Keratinocyte (primary cell): ENCODE data around the gene VPS13C. TPM values are rescaled to one million over a fixed set of nuclear protein-coding genes. Genes with fewer than 3 reads are reported as not detected.

ENCODE experiments used
- DNase-seq: peaks from one replicate; pipeline ENCODE4 v3.0.0-alpha.2; 2011; ENCODE audit warnings: low read depth, missing footprints, low spot score
- FAIRE-seq: peaks from 2 replicates; lab custom pipeline; 2011; peaks lifted over from hg19 to GRCh38; lab: Jason Lieb, UNC
- H2AFZ ChIP-seq: 2 replicates; pipeline ENCODE4 v1.6.0; 2012; ENCODE audit warnings: low read length, control low read depth, inconsistent platforms; ENCODE audit not compliant: control insufficient read depth
- H3K27ac ChIP-seq: 2 replicates; pipeline ENCODE4 v1.5.1; 2011; ENCODE audit warnings: low read length; ENCODE audit not compliant: control insufficient read depth, insufficient read depth
- H3K27me3 ChIP-seq: 3 replicates; pipeline ENCODE4 v1.6.0; 2011; ENCODE audit warnings: low read length; ENCODE audit not compliant: control insufficient read depth, insufficient read depth; ENCODE audit errors: extremely low read depth
- H3K36me3 ChIP-seq, 2 experiments: 2 replicates in 1 of 2; 3 replicates in 1 of 2; pipeline ENCODE4 v1.5.1; 2011; ENCODE audit warnings: low read length in 2 of 2, mild to moderate bottlenecking in 1 of 2; ENCODE audit not compliant: control insufficient read depth in 2 of 2, insufficient read depth in 2 of 2; ENCODE audit errors: extremely low read depth in 1 of 2
- H3K4me1 ChIP-seq: 3 replicates; pipeline ENCODE4 v1.5.1; 2011; ENCODE audit warnings: low read length; ENCODE audit not compliant: control insufficient read depth, insufficient read depth; ENCODE audit errors: extremely low read depth
- H3K4me2 ChIP-seq: 3 replicates; pipeline ENCODE4 v1.6.0; 2011; ENCODE audit warnings: low read depth, low read length; ENCODE audit not compliant: control insufficient read depth, insufficient read depth; ENCODE audit errors: extremely low read depth
- H3K4me3 ChIP-seq, 3 experiments: fragments of 200-600 bp in 1 of 3; sonication (generic) in 1 of 3; 2 replicates in 2 of 3; 3 replicates in 1 of 3; pipeline ENCODE4 v1.5.1; 2011 to 2016; ENCODE audit warnings: low read length in 3 of 3, mild to moderate bottlenecking in 3 of 3, control low read depth in 2 of 3, inconsistent platforms in 1 of 3, low read depth in 1 of 3, mixed read lengths in 1 of 3, mixed run types in 1 of 3, moderate library complexity in 1 of 3; ENCODE audit not compliant: control insufficient read depth in 2 of 3, insufficient read depth in 2 of 3; ENCODE audit errors: extremely low read depth in 1 of 3
- H3K79me2 ChIP-seq: 2 replicates; pipeline ENCODE4 v1.6.0; 2012; ENCODE audit warnings: low read length; ENCODE audit not compliant: control insufficient read depth, insufficient read depth
- H3K9ac ChIP-seq: 3 replicates; pipeline ENCODE4 v1.6.0; 2011; ENCODE audit warnings: low read length; ENCODE audit not compliant: control insufficient read depth, insufficient read depth; ENCODE audit errors: extremely low read depth
- H3K9me1 ChIP-seq: 3 replicates; pipeline ENCODE4 v1.6.0; 2011; ENCODE audit warnings: low read length; ENCODE audit not compliant: control insufficient read depth, insufficient read depth; ENCODE audit errors: extremely low read depth
- H3K9me3 ChIP-seq: 2 replicates; pipeline ENCODE4 v1.5.1; 2012; ENCODE audit warnings: low read depth, low read length; ENCODE audit not compliant: control insufficient read depth
- H4K20me1 ChIP-seq: 3 replicates; pipeline ENCODE4 v1.6.0; 2011; ENCODE audit warnings: low read length; ENCODE audit not compliant: control insufficient read depth, insufficient read depth; ENCODE audit errors: extremely low read depth
- CTCF ChIP-seq, 3 experiments: IDR thresholded peaks in 1 of 3; conservative IDR thresholded peaks in 1 of 3; optimal IDR thresholded peaks in 1 of 3; 2 replicates in 2 of 3; 3 replicates in 1 of 3; pipeline versions ENCODE3 to v1.5.1; 2011; ENCODE audit warnings: low read length in 3 of 3, mild to moderate bottlenecking in 3 of 3, moderate library complexity in 2 of 3, control low read depth in 1 of 3, inconsistent platforms in 1 of 3; ENCODE audit not compliant: insufficient read depth in 2 of 3; ENCODE audit errors: extremely low read depth in 1 of 3
- EZH2 ChIP-seq: IDR thresholded peaks from one replicate; pipeline ENCODE4 v1.6.1; 2012; ENCODE audit warnings: inconsistent platforms, mild to moderate bottlenecking, low read length, moderate library complexity
- dilution Hi-C: fragments of 300-500 bp; cut with MboI; formaldehyde crosslinking; loops from one replicate; pipeline ENCODE4 v1.7.0; 2020; ENCODE audit warnings: low sequenced_read_pairs; ENCODE audit not compliant: extremely low pct_ligation_motif_present
- polyA plus RNA-seq, 5 experiments: library from polyadenylated mRNA; depleted of rRNA in 3 of 5; stranded (reverse) in 3 of 5; stranded (forward) in 1 of 5; unstranded in 1 of 5; fragments of >200 nt; gene quantifications; 1 replicate in 1 of 5; 2 replicates in 3 of 5; 3 replicates in 1 of 5; pipeline versions ENCODE4 v1.2.1 to v1.2.3, GENCODE V29; 2011 to 2012; ENCODE audit warnings: missing spikeins in 2 of 5, low read depth in 1 of 5, low replicate concordance in 1 of 5

Gene VPS13C
- polyA plus RNA-seq, 1 donor (not counting 4 experiments of a cell fraction or from before 2014, with no cell fraction given) = 13.5 TPM

- dilution Hi-C loops = no loop called here
- H3K9ac ChIP-seq = no peak overlapping the region
Measured at GRCh38 chr15:61943992-61944391, 116.3 kb downstream of the VPS13C start.

GRCh38 chr15:61938249-61938648, 122.0 kb downstream of the VPS13C start:
- Histone ChIP-seq H3K4me3 (no peak overlapping the region), H3K9me3 (no peaks in the 10 kb centered on the region), H3K4me1 (no peaks in the 10 kb centered on the region), H4K20me1 (no peaks in the 10 kb centered on the region), H3K9me1 (no peaks in the 10 kb centered on the region), H3K4me2 (no peak overlapping the region), H2AFZ (no peak overlapping the region), H3K79me2 (no peaks in the 10 kb centered on the region), H3K27ac (no peak overlapping the region), H3K9ac (no peak overlapping the region), H3K36me3 (no peaks in the 10 kb centered on the region), H3K27me3 (no peaks in the 10 kb centered on the region)
- DNase-seq = no peak
- dilution Hi-C loops = no loop called here
- TF ChIP-seq EZH2 = no peak
- no peak for TF ChIP-seq CTCF (optimal IDR thresholded peaks at IDR 0.05 in 1 of 3, IDR thresholded peaks at IDR 0.05 in 1 of 3, conservative IDR thresholded peaks at IDR 0.05 in 1 of 3; ENCODE audit: extremely low read depth in 1 of 3, insufficient read depth in 2 of 3, low read length in 3 of 3)
- FAIRE-seq = no peak

More at GRCh38 chr15:61943992-61944391, 116.3 kb downstream of the VPS13C start:
- FAIRE-seq = no peak
- no peak overlapping the region for H3K4me3 ChIP-seq
- H3K27me3 ChIP-seq = no peaks in the 10 kb centered on the region
- no peak overlapping the region for H3K4me2 ChIP-seq
- no peaks in the 10 kb centered on the region for H4K20me1 ChIP-seq
- no peak for TF ChIP-seq CTCF (optimal IDR thresholded peaks at IDR 0.05 in 1 of 3, IDR thresholded peaks at IDR 0.05 in 1 of 3, conservative IDR thresholded peaks at IDR 0.05 in 1 of 3; ENCODE audit: extremely low read depth in 1 of 3, insufficient read depth in 2 of 3, low read length in 3 of 3)
- TF ChIP-seq EZH2 = no peak
- H3K36me3 ChIP-seq = peaks cover 0 to 2% of the 10 kb centered on the region in 2 experiments
- H3K79me2 ChIP-seq = no peaks in the 10 kb centered on the region
- no peak overlapping the region for H2AFZ ChIP-seq
- no peak for DNase-seq
- no peaks in the 10 kb centered on the region for H3K9me1 ChIP-seq
- H3K27ac ChIP-seq = no peak overlapping the region
- H3K9me3 ChIP-seq = no peaks in the 10 kb centered on the region
- peaks cover 3% of the 10 kb centered on the region for H3K4me1 ChIP-seq
